ENCODE data around the gene PRKCE.

Gene PRKCE

DNA sequence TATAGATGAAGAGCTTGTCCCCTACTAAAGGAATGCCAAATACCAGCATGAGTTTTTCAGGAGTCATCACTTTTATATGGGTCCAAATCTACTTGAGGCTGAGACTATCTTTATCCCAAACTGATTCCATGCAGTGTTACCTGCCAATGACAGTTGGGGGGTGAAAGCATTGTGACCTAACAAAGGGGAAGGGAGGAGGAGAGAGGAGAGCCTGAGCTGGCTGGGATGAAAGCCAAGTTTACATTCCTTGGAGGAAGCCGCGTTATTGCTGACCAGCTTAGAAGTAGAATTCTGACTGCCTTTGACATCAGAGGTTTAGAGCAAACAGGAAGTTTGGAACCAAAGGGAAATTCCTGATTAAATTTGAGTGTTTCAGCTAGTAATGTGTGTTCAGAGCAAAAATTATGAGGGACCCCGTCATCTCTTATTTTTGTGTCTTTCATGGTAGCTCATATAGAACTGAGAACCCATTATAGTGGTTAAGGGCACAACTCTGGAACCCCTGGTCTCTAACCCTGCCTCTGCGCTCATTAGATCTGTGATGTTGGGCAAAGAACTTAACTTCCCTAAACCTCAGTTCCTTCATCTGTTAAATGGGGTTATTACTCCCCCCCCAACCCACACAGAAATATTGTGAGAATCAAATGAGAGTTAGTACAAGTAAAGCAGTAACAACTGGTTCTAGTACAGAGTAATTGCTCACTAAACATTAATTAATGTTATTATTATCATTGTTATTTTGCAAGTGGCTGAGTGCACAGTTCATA, 446.4 kb downstream of the PRKCE start:
- no peak for TF ChIP-seq CTCF (IDR thresholded peaks at IDR 0.05; ENCODE audit: extremely low read depth, missing control alignments)
- DNase-seq (ENCODE audit: low spot score) = no peak

DNA sequence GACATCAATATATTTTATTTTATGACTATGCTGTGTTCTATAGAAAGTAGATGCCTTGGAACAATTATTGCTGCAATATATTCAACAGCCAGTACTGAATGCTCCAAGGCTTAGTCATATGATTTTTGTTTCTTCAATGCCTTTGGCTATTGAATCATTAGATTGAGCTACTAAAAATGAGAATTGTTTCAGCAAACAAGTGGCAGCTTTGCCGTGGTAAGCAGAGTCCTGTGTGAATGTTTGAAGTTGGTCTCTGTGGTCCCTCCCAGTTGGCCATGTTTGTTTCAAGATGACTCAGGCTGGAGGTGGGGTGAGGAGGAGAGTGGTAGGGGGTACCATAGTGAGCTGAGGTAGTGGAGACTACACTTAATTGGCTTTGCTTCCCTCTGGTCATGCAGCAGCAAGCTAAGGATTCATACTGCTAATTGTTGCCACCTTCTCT, 447.2 kb downstream of the PRKCE start:
- DNase-seq (ENCODE audit: low spot score) = no peak
- no peak for TF ChIP-seq CTCF (IDR thresholded peaks at IDR 0.05; ENCODE audit: extremely low read depth, missing control alignments)

DNA sequence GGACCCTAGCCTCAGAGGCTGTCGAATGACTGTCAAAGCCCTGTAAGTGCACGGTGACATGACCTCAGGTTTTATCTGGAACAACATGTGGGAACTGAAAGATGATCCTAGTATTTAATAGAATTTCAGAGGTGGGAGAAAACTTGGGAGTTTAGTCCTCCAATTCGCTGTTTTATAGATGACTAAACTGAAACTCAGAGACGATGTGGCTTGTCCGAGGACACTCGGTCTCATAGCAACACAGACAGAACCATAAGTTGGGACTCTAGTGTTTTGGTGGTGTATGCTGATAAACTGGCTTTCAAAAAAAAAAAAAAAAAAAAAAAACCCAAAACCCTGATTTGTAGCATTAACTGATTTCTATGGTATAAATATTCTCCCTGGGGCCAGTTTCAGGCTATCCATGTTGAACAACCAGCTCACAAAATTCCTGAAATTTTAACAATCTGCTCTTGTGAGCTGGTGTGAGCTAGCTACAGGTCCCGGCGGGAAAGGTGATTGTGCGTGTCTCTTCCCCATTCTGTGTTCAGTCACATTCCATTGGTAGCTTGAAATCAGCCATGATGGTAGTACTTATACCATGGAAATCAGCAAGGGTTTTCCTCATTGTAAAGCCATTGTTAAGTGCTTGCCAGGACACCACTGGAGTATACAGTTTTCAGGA, 450.2 kb downstream of the PRKCE start:
- no peak for DNase-seq (ENCODE audit: low spot score)

DNA sequence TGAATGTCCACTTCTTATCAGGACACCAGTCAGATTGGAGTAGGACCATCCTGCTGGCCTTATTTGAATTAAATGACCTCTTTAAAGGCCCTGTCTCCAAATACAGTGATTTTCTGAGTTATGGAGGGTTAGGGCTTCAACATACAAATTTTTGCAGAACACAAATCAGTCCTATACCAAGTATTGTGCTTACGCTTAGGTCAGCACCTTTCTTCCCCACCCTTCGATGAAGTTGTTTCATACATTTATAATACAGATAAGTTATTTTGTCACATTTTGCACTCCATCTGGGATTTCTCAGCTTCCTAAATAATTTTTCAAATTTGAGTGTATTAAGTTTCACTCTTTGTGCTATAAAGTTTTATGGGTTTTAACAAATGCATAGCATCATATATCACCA, 455.2 kb downstream of the PRKCE start:
- no peak for DNase-seq (ENCODE audit: low spot score)
- TF ChIP-seq CTCF (IDR thresholded peaks at IDR 0.05; ENCODE audit: extremely low read depth, missing control alignments) = no peak

More for the DNA sequence above, 450.2 kb downstream of the PRKCE start:
- no peak for TF ChIP-seq CTCF (IDR thresholded peaks at IDR 0.05; ENCODE audit: extremely low read depth, missing control alignments)

DNA sequence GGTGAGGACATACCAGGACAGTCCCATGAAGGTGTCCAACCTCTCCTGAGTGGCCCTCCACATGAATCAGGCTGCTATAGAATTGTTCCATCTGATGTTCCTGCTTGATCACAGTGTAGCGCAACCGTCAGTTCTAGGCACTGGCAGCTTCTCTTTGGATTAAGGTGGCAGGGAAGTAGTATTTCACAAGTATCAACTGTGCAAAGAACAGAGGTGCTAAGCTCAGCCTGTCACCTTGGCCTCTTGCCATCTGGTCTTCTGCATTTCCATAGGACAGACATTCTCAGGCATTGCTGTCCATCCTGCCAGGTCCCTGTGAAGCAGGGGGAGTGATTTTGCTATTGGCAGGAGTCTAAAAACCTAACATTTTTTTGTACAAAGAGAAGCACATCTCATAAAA, 463.5 kb downstream of the PRKCE start:
- DNase-seq (ENCODE audit: low spot score) = no peak
- no peak for TF ChIP-seq CTCF (IDR thresholded peaks at IDR 0.05; ENCODE audit: extremely low read depth, missing control alignments)

DNA sequence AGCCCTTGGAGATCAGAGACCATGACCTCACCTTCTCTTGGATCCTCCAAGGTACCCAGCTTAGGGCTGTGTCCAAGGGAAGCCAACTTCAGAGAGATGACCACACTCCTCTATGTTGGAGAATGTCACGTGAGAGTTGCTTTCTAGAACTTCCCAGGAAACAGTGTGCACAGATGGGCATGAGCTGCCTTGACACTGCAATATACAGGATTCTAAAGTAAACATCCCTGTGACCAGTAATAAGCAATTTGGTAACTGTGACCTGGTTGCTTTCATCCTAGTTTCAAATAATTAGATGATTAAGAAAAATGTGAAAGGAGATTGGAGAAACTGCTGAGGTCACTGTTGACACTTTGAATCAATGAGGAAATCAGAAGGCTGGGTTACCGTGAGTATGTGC, 464.7 kb downstream of the PRKCE start:
- TF ChIP-seq CTCF (IDR thresholded peaks at IDR 0.05; ENCODE audit: extremely low read depth, missing control alignments) = no peak
- DNase-seq (ENCODE audit: low spot score) = no peak

- no peak for DNase-seq (ENCODE audit: low spot score)
Observed at GRCh38 chr2:46116553-46116991, 465.1 kb downstream of the PRKCE start.

More at GRCh38 chr2:46116553-46116991, 465.1 kb downstream of the PRKCE start:
- no peak for TF ChIP-seq CTCF (IDR thresholded peaks at IDR 0.05; ENCODE audit: extremely low read depth, missing control alignments)

All from GM20000 (cell line).